IMR-90 (cell line): Measurements from ENCODE around the gene ZNF467. TPM values are rescaled to one million over a fixed set of nuclear protein-coding genes. Genes with fewer than 3 reads are reported as not detected.

ENCODE experiments used
- ATAC-seq: fragments of 200-7000 bp; cut with Tn5 transposase; 2 replicates; pipeline ENCODE4 v1.9.1; 2020; ENCODE audit warnings: low read depth, mild to moderate bottlenecking, moderate library complexity
- BruUV-seq: library from RNA; stranded (reverse); fragments of 400-500 nt; replicated peaks from 2 replicates; lab custom pipeline; 2021; lab: Mats Ljungman, UMichigan
- CTCF ChIA-PET: fragments of 300-600 bp; formaldehyde crosslinking; extraction: SDS; loops from one replicate; lab custom pipeline; 2021; ENCODE audit warnings: antibody characterized with exemption; lab: Yijun Ruan, JAX
- POLR2A ChIA-PET: fragments of 300-600 bp; sonication (Branson Sonifier 250); formaldehyde crosslinking; loops from one replicate; lab custom pipeline; 2022; ENCODE audit warnings: antibody characterized with exemption; ENCODE audit not compliant: unreplicated experiment; lab: Charles Lee
- DNase-seq: peaks from one replicate; pipeline ENCODE4 v3.0.0; 2013
- H2AFZ ChIP-seq: replicated peaks from 2 replicates; pipeline ENCODE3; 2013; ENCODE audit warnings: low read length, mild to moderate bottlenecking; ENCODE audit not compliant: poor library complexity
- H2AK5ac ChIP-seq: 2 replicates; pipeline ENCODE4 v1.6.1; 2013; ENCODE audit warnings: low read depth, low read length, inconsistent platforms
- H2AK9ac ChIP-seq: replicated peaks from 2 replicates; pipeline ENCODE3; 2013; ENCODE audit warnings: mild to moderate bottlenecking, low read depth, low read length, moderate library complexity; ENCODE audit not compliant: poor library complexity
- H2BK120ac ChIP-seq: 2 replicates; pipeline ENCODE4 v1.6.1; 2013; ENCODE audit warnings: low read depth, low read length, inconsistent platforms
- H2BK15ac ChIP-seq: 3 replicates; pipeline ENCODE4 v1.6.1; 2013; ENCODE audit warnings: low read depth, low read length, inconsistent platforms
- H2BK20ac ChIP-seq: 2 replicates; pipeline ENCODE4 v1.6.1; 2013; ENCODE audit warnings: low read depth, mild to moderate bottlenecking, inconsistent platforms, low read length, moderate library complexity
- H2BK5ac ChIP-seq: 2 replicates; pipeline ENCODE4 v1.6.1; 2013; ENCODE audit warnings: mild to moderate bottlenecking, low read depth, low read length, inconsistent platforms; ENCODE audit not compliant: poor library complexity, severe bottlenecking
- H3K14ac ChIP-seq: replicated peaks from 2 replicates; pipeline ENCODE4 v1.6.1; 2013; ENCODE audit warnings: low read depth, low read length, inconsistent platforms
- H3K18ac ChIP-seq: 2 replicates; pipeline ENCODE4 v1.6.1; 2013; ENCODE audit warnings: low read depth, low read length, control low read depth
- H3K23ac ChIP-seq: 2 replicates; pipeline ENCODE4 v1.6.1; 2013; ENCODE audit warnings: low read depth, low read length, inconsistent platforms
- H3K27ac ChIP-seq: 2 replicates; pipeline ENCODE4 v1.5.1; 2013; ENCODE audit warnings: mild to moderate bottlenecking, control low read depth, low read length; ENCODE audit not compliant: insufficient read depth
- H3K27me3 ChIP-seq: 2 replicates; pipeline ENCODE4 v1.6.1; 2013; ENCODE audit warnings: low read length; ENCODE audit not compliant: control insufficient read depth, insufficient read depth
- H3K36me3 ChIP-seq: 2 replicates; pipeline ENCODE4 v1.6.1; 2013; ENCODE audit warnings: low read length, mixed read lengths; ENCODE audit not compliant: control insufficient read depth, insufficient read depth
- H3K4ac ChIP-seq: 2 replicates; pipeline ENCODE4 v1.6.1; 2013; ENCODE audit warnings: low read depth, low read length, inconsistent platforms
- H3K4me1 ChIP-seq: 2 replicates; pipeline ENCODE4 v1.6.1; 2013; ENCODE audit warnings: low read length, mixed read lengths; ENCODE audit not compliant: control insufficient read depth, insufficient read depth
- H3K4me2 ChIP-seq: 2 replicates; pipeline ENCODE4 v1.6.1; 2013; ENCODE audit warnings: low read depth, mild to moderate bottlenecking, control low read depth, low read length, moderate library complexity
- H3K4me3 ChIP-seq: 2 replicates; pipeline ENCODE4 v1.5.1; 2013; ENCODE audit warnings: low read depth, mild to moderate bottlenecking, control low read depth, low read length, moderate library complexity; ENCODE audit not compliant: insufficient read depth
- H3K56ac ChIP-seq: 2 replicates; pipeline ENCODE4 v1.6.1; 2013; ENCODE audit warnings: low read length, inconsistent platforms; ENCODE audit not compliant: insufficient read depth; ENCODE audit errors: extremely low read depth
- H3K79me1 ChIP-seq, 2 experiments: 2 replicates each; pipeline ENCODE4 v1.6.1; 2013; ENCODE audit warnings: low read length in 2 of 2, inconsistent platforms in 1 of 2, low read depth in 1 of 2
- H3K9ac ChIP-seq: 2 replicates; pipeline ENCODE4 v1.6.1; 2013; ENCODE audit warnings: low read depth, low read length, control low read depth
- H3K9me1 ChIP-seq: 2 replicates; pipeline ENCODE4 v1.6.1; 2013; ENCODE audit warnings: low read length, inconsistent platforms; ENCODE audit not compliant: insufficient read depth
- H3K9me3 ChIP-seq: 2 replicates; pipeline ENCODE4 v1.6.1; 2013; ENCODE audit warnings: low read length; ENCODE audit not compliant: control insufficient read depth, insufficient read depth
- H4K20me1 ChIP-seq: 2 replicates; pipeline ENCODE4 v1.6.1; 2013; ENCODE audit warnings: low read length, inconsistent platforms; ENCODE audit not compliant: insufficient read depth
- H4K5ac ChIP-seq: 2 replicates; pipeline ENCODE4 v1.6.1; 2013; ENCODE audit warnings: mild to moderate bottlenecking, low read depth, low read length, control low read depth
- H4K8ac ChIP-seq, 2 experiments: 2 replicates each; pipeline ENCODE4 v1.6.1; 2013; ENCODE audit warnings: low read depth in 2 of 2, low read length in 2 of 2, control low read depth in 1 of 2, inconsistent platforms in 1 of 2
- H4K91ac ChIP-seq: 2 replicates; pipeline ENCODE4 v1.6.1; 2013; ENCODE audit warnings: low read depth, low read length, inconsistent platforms; ENCODE audit not compliant: insufficient read depth
- BHLHE40 ChIP-seq: fragments of 150-350 bp; IDR thresholded peaks from 2 replicates; pipeline ENCODE4 v1.6.1; 2016; ENCODE audit warnings: mild to moderate bottlenecking, low read depth, low read length
- CTCF ChIP-seq: conservative IDR thresholded peaks from 2 replicates; pipeline ENCODE4 v1.5.1; 2012; ENCODE audit warnings: mild to moderate bottlenecking, low read depth, low read length, improper control_type of control experiment
- RAD21 ChIP-seq: IDR thresholded peaks from 2 replicates; pipeline ENCODE4 v1.6.1; 2012; ENCODE audit warnings: low read length, improper control_type of control experiment
- WGBS, 2 experiments: methylation state at CpG; one replicate each; pipeline versions ENCODE4 v1.1.5 to v1.1.7; 2013; ENCODE audit warnings: missing lambda C conversion rate in 2 of 2; ENCODE audit not compliant: insufficient read length in 1 of 2; ENCODE audit errors: extremely low coverage in 2 of 2; 5-methylcytosine and 5-hydroxymethylcytosine counted together
- dilution Hi-C: fragments of 300-500 bp; cut with HindIII; formaldehyde crosslinking; loops from one replicate; pipeline ENCODE4 v1.14.3; 2018; ENCODE audit warnings: low sequenced_read_pairs; ENCODE audit not compliant: unreplicated experiment
- in situ Hi-C: fragments of 300-500 bp; cut with MboI; formaldehyde crosslinking; loops from 3 replicates; pipeline ENCODE4 v1.14.3; 2019; ENCODE audit warnings: low sequenced_read_pairs, inconsistent platforms, mixed read lengths
- intact Hi-C: fragments of 100-400 bp; cut with micrococcal nuclease; formaldehyde crosslinking; loops from 2 replicates; pipeline ENCODE4 v1.10.0; 2022
- polyA plus RNA-seq, 3 experiments: library from polyadenylated mRNA; depleted of rRNA; stranded (reverse); fragments of >200 nt; gene quantifications; 2 replicates each; pipeline ENCODE4 v1.2.3, GENCODE V29; 2012; ENCODE audit warnings: low replicate concordance in 1 of 3
- total RNA-seq: library from RNA; depleted of rRNA; stranded (reverse); fragments of >200 nt; gene quantifications from 2 replicates; pipeline ENCODE4 v1.2.3, GENCODE V29; 2012

Gene ZNF467
- total and polyA plus RNA-seq, 2 of the 4 experiments (the other 2 are of a cell fraction) = 0.67 TPM; not detected in 1

GRCh38 chr7:149729983-149730801 lies 43.2 kb downstream of the ZNF467 start:
- Histone ChIP-seq H3K4me2 (no peak overlapping the region), H3K27me3 (no peaks in the 10 kb centered on the region), H4K8ac (no peak overlapping the region), H3K4ac (no peak overlapping the region), H3K14ac (no peak overlapping the region), H2AFZ (no peak overlapping the region), H2AK9ac (no peak overlapping the region), H3K4me3 (no peak overlapping the region), H3K9ac (no peak overlapping the region), H2AK5ac (no peak overlapping the region), H2BK15ac (no peak overlapping the region), H2BK20ac (no peak overlapping the region), H3K4me1 (no peaks in the 10 kb centered on the region), H3K79me1 (no peaks in the 10 kb centered on the region), H4K91ac (no peak overlapping the region), H3K56ac (no peak overlapping the region), H3K23ac (no peak overlapping the region), H2BK5ac (no peak overlapping the region), H3K36me3 (peaks cover 42% of the 10 kb centered on the region), H3K9me1 (no peaks in the 10 kb centered on the region; the same call in 1 of the 2 replicates), H3K27ac (no peak overlapping the region), H3K18ac (no peak overlapping the region), H3K9me3 (no peaks in the 10 kb centered on the region), H4K5ac (no peak overlapping the region), H2BK120ac (no peak overlapping the region), H4K20me1 (no peaks in the 10 kb centered on the region)
- CTCF ChIA-PET = interaction anchor here (1.7 kb wide), 1 partner anchor 12 kb away, joined by 4 read pairs; no protein-coding TSS in a partner anchor
- WGBS, 2 experiments = 92% methylated on average over 12 of the region's 28 CpGs; no CpG with 5 or more reads in 1 of the 2 experiments
- no peak for TF ChIP-seq BHLHE40
- no peak for TF ChIP-seq CTCF
- no peak for TF ChIP-seq RAD21
- dilution Hi-C loops = no loop called here
- DNase-seq = no peak
- intact Hi-C loops = no loop called here
- no TSS peak for BruUV-seq
- in situ Hi-C loops = no loop called here
- ATAC-seq = no peak
- POLR2A ChIA-PET = no interaction called here
